ENCODE measurements around the gene LMO1.

The LMO1 gene

DNA sequence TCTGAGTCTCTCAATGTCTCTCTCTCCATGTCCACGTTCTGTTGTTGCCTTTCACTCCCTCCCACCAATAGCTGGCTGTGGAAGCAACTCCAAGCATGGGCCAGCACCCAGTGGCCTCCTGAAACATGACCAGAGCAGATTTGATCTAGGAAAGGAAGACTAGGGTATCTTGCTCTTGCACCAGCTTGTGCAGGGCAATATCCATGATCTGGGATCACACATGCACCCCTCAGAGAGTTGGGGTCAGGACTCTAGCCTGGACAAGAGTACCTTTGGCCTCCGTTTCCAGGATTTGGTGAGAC is 60.3 kb downstream of the LMO1 start:
- no peak for DNase-seq

DNA sequence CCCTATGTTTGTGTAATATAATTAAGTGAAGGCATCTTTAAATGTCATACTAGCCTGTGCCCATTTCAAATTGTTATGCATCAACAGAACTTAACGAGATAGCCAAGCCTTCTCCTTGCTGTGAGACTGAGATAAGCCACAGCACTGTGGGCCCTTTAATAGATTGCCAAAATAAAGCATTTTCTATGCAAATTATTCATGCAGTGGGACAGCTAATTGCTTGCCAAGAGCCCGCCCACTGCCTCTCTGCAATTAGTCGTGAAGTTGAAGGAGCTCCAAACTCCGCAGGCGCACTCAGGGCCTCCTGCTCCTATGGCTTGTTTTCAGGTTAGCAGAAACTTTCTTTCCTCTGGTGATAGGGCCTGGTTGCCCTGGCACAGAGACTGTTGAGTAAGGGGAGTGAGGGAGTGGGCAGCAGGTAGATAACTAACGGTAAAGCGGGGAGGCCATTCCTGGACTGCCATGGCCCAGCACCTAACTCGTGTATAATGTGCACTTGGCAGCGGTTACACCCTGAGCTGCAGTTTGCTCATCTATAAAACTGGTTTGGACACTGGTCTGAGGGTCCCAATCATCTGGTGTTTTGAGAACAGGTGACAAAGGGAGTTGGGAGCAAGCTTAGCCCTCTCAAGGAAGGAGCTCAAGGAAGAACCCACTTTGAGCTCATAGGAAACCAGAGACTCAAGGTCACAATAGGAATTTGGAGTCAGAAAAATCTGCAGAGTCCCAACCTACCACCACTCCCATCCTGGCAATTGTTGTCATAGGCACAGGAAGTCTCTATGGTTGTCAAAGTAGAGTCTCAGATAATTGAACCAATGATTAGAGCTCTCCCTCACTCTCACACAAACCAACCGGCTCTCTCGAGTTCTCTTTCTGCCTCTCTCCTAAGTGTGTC is 60.9 kb downstream of the LMO1 start:
- DNase-seq: no peak

DNA sequence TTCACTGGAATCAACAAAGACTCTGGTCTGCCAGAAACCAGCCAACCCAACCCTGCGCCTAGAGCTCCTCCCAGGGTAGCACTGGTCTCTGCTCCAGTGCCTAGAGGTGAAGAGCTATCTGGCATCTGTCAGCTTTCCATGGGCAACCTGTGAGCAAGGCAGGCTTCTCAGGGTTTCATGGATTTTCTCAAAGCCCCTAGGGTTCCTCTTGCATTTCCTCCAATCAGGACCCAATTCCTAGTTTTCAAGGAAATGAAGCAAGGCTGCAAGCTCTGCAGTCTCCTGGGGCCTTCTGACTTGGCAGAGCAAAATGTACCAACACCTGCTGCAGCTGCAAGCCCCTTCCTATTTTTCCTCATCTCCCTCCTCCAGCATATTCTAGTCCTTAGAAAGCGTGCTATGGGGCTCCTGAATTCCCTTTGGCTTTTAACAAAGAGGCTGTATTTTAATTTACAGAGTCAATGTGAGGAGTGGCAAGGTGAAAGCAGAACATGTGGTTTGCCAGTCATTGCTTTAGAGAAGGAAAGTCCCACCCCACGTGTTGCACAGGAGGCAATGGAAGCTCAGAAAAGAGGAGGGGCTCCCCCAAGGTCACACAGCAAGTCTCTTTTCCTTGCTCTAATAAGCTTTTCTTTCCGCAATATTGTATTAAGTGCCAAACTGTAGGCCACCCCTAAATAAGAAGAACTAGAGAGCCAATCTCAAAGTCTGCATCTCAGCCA is 61.9 kb downstream of the LMO1 start:
- no peak for DNase-seq

DNA sequence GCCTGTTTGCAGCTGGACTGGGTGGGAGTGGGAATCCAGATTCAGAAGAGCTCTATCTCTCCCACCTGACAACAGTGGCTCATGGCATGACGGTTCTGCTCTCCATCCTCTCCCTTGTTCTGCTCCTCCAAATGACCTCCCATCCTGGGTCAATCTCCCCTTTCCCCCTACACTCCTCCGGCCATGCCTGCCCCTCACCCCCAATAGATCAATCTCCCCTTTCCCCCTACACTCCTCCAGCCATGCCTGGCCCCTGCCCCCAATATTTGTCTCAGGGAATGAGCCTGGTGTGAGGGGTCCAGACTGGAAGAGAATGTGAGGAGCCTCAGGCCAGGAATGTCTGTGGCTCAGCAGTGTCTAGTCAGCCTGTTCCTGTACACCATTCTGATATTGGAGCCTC is 64.0 kb downstream of the LMO1 start:
- DNase-seq: no peak

DNA sequence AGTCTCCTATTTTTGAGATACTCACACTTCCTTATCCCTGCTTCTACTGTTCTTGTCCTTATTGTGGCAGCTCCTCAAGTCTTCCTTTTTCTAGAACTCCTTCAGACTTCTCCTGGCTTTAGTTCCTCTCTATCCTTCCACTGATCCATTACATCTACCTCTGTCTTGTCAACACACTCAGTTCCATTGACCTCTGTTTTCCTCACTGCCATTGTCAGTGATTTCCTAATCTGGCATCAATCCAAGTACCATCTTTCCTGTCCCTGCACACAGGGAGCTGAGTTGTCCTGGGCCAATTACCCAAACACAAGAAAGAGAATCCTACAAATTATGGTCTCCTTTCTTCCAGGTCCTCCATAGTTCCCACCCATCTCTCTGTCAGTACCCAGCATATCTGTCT is 66.9 kb downstream of the LMO1 start:
- DNase-seq: no peak

DNA sequence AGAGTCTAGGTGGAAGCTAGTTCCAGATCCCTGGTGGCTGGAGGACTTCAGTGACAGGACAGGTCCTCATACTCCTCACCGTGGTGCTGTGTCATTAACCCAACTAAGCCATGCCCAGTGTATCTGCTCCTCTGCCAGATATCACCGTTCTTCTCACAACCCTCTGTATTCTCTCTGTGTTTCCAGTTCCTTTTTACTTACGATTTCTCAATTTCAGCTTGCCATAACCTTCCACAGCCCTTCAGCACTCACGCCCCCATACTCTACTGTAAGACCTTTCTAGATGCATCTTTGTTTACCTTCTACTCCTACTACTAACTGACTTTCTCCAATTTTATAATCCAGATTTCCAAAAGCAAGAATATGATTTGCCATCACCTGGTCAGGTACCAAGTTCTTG is 68.7 kb downstream of the LMO1 start:
- no peak for DNase-seq

DNA sequence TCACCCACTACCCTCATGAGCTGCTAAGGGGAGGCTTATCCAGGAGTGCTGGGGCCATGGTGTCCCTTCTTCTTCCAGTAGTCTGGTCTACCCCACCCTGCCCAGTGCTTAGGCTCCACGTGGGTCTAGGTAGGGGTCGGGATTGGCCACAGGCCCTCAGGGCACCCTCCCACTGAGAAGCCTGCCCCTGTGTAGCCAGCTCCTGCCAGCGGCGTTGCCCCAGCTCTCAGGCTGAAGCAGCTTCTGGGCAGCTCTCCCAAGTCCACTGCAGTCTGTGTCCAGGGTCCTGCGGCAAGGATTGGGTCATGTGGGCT is 70.8 kb downstream of the LMO1 start:
- no peak for DNase-seq

DNA sequence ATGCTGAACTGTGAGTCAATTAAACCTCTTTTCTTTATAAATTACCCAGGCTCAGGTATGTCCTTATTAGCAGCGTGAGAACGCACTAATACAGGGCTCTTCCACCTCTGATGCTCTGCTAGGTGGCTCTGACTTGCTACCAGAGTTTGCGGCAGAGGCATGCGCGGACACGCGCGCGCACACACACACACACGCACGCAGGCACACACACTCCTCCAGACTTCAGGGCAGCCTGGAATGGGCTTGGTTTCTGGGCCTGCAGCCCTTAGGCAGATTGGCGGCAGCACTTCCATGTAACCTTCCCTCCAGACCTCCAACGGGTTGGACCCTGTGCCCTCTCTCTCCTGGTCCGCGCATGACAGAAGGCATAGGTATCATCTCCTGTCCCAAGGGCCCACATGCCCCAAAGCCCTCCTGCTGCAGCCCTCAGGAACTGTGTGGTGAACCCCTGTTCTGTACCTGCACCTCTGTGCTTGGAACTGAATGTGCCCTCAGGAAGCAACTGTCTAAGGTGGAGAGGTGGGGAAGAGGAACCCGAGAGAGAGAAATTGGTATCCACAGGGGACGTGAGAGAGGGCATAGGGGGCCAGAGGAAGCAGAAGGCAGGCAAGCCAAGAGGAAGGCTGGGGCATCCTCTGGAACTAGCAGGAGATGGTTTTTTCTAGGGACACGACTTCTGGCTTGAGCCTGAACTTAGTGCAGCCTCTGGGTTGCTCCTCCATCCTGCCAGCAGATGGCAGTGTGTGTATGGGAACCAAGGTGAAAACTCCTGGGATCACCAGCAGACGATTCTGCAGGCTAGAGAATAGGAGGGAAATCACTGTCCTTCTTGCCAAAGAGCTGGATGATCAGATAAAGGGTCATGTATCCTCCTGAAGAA is 71.4 kb downstream of the LMO1 start:
- DNase-seq: no peak

DNA sequence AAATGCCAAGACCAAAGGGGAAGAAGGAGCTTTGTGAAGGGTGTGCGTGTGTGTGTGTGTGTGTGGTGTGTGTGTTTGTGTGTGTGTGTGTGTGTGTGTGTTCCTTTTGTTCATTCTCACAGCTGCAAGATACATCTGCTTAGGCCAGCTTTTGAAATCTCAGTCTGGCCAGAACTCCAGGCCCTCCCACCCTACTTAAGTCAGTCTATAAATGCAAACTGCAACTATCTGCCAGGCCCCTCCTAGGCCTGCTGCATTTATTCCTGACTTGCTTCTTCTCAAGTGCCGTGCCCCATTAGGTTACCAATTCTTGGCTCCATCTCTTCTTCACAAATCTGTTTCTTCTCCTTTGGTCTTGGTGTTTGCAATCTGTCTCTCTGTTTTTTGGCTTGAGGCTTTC is 73.2 kb downstream of the LMO1 start:
- DNase-seq: no peak

DNA sequence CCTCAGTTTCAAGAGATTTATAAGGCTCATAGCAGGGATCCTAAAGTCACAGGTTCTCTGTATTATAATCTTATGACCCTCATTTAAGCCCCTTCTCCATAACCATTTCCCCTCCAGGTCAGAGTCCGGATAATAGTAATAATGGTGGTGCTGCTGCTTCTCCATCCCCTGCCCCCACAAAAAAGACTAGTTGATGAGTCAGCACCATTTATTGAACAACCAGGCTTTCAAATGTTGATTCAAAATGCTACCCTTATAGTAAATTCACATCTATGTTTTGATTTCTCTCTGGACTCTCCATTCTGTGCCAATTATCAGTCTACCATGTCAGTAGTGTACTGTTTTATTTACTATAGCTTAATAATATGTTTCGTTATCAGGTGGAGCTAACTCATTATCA is 77.2 kb downstream of the LMO1 start:
- DNase-seq: no peak

DNA sequence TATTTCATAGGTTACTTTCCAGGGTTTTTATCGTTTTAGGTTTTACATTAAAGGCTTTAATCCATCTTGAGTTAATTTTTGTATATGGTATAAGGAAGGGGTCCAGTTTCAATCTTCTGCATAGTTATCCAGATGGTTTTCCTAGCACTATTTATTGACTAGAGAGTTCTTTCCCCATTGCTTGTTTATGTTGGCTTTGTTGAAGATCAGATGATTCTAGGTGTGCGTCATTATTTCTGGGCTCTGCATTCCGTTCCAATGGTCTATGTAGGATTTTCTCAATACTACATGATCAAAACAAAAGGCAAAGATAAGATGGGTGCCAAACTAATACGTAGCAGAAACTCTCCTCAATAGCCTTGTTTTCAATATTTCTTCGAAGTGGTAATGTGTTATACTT is 80.6 kb downstream of the LMO1 start:
- DNase-seq: no peak

DNA sequence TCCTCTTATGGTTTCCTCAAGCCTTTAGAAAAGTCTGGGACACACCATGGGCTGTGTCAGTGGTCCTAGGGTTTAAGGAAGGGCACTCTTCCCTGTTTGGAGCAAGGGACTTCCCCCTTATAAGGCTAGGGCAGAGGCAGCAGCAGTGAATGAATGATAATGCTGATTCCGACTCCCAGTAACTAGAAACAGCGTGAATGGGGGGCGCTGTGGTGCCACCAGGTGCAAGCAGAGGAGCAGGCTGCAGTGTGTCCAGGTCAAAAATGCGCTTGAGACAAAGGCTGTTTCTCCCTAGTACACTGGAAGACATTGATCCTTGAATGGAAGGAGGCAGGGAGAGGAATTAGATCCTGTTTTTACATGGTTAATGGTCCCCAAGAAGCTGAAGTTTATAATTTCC is 83.2 kb downstream of the LMO1 start:
- no peak for DNase-seq

DNA sequence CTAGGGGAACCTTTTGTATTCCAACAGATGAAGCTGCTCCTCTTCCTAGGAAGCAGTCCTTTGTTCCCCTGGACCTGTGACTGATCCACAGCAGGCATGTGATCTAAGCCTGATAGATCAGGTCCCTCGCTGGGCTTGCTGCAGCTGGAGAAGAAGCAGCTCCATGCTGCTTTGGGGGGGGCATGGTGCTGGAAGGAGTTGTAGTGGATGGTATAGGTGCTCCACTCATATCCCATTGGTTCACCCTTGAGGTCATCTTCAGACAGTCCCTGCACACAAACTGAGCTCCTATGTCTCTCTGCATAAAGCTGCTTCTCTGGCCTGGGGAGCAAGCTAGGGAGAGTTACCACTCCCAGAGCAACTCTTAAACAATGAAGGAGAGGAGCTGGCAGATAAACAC is 85.4 kb downstream of the LMO1 start:
- no peak for DNase-seq

DNA sequence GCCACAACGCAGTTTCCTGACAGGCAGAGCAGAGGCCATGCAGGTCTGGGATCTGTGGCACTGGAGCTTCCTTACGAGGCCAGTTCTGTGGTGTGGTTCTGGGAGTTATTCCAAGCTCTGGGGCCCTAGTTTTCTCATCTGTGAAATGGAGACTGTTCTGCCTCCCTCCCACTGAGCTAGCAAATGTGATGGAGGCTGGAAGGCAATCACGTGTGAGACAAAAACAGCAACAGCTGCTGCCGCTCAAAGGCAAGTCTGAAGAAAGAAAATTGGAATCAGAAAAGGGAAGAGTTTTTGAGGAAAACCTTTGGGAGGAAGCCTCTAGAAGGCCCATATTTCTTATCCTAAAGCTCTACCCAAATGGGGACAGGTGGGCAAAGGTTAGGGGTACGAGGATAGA is 86.5 kb downstream of the LMO1 start:
- DNase-seq: no peak
